Effector memory CD8-positive, alpha-beta T cell (primary cell): ENCODE data around the gene KDF1.
"Not testable (repeated sequence)": the region's sequence is repeated elsewhere in the genome, so short reads cannot be mapped to it uniquely, and the experiment has no call there.

Experiments
- ATAC-seq: fragments of 150-1000 bp; cut with Tn5 transposase; replicated peaks from 2 replicates; pipeline ENCODE4 v1.10.0; 2021; ENCODE audit warnings: mild to moderate bottlenecking, moderate library complexity
- DNase-seq, 3 experiments: peaks; one replicate each; pipeline ENCODE4 v3.0.0; 2021
- H3K27ac Mint-ChIP-seq, 2 donors: one replicate each; pipeline ENCODE4 v1.8.0; 2022; ENCODE audit warnings: mild to moderate bottlenecking in 2 of 2, mixed read lengths in 2 of 2, moderate library complexity in 2 of 2
- H3K27me3 Mint-ChIP-seq, 2 donors: one replicate each; pipeline ENCODE4 v1.8.0; 2022; ENCODE audit warnings: mixed read lengths in 2 of 2
- H3K36me3 Mint-ChIP-seq: one replicate; pipeline ENCODE4 v1.8.0; 2022; ENCODE audit warnings: mild to moderate bottlenecking, moderate library complexity, mixed read lengths; ENCODE audit not compliant: insufficient read depth
- H3K4me1 Mint-ChIP-seq, 2 donors: one replicate each; pipeline ENCODE4 v1.8.0; 2022; ENCODE audit warnings: low read depth in 2 of 2, mixed read lengths in 2 of 2
- H3K4me3 Mint-ChIP-seq, 2 donors: one replicate each; pipeline ENCODE4 v1.8.0; 2022; ENCODE audit warnings: mild to moderate bottlenecking in 2 of 2, mixed read lengths in 2 of 2, moderate library complexity in 2 of 2
- H3K9me3 Mint-ChIP-seq, 2 donors: one replicate each; pipeline ENCODE4 v1.8.0; 2022; ENCODE audit warnings: mixed read lengths in 2 of 2

KDF1 gene

DNA sequence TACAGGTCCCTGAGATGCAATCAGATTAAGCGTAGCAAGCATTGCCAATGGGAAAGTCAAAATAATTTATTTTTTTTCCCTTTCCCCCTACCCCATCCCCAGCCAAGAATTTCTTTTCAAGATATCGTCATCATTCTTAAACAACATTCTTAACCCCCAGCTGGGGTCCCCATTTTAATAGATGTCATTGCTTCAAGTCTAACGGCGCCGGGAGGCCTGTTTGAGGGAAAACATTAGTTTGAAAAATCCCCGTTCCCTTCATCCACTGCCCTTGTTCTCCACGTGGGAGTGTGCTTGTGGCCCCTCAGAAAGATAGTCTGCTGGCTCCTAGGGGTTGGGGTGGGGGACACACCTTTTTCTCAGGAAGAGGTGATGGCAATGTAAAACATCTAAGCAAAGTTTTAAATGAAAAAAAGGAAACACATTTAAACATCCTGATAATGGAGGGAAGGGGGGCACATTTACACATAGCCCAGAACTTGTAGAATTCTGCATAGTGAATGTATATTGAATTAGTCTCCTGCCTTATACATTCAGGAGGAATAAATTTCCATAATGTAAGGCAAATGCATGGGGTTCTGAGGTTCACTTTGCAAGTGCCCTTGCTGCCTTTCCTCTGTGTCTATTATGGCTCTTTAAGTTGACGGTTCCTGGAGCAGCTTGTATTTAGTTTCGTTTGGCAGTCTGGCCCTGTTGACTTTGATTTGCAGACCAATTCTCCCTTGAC lies 40.0 kb upstream of the KDF1 start:
- DNase-seq, result no peak
- Mint-ChIP-seq H3K27ac (no peak overlapping the region), H3K36me3 (no peaks in the 10 kb centered on the region), H3K4me1 (peaks cover 6 to 7% of the 10 kb centered on the region in 2 donors), H3K4me3 (no peak overlapping the region), H3K9me3 (no peaks in the 10 kb centered on the region), H3K27me3 (peaks cover 16 to 29% of the 10 kb centered on the region in 2 donors)
- no peak for ATAC-seq

DNA sequence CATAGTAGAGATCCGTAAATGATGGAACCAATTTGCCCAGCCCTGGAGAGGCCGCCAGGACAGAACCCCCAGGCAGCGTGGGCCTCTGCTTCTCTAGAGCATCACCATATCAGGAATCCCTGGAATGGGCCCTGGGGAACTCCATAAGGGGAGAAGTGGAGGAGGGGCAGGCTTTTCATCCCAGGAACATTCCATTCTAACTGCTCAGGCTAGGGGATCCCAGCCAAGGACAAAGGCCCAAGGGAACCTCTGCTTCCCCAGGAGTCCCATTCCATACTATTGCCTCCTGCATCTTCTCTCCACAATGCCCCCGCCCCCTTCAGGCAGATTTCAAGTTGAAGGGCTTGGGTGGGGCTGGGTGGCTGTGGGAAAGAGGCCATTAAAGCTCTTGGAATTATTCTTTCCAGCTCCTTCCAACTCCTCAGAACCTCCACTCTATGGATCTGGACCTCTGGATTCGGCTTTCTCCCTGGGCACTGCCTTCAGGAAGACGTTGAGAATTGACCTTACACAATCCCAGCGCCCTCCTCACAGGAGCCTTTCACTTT lies 39.2 kb upstream of the KDF1 start:
- no peak overlapping the region for H3K27ac Mint-ChIP-seq
- peaks cover 21 to 37% of the 10 kb centered on the region in 2 donors for H3K27me3 Mint-ChIP-seq
- no peaks in the 10 kb centered on the region for H3K9me3 Mint-ChIP-seq
- H3K4me1 Mint-ChIP-seq, result peaks cover 6 to 7% of the 10 kb centered on the region in 2 donors
- no peak overlapping the region for H3K4me3 Mint-ChIP-seq
- no peaks in the 10 kb centered on the region for H3K36me3 Mint-ChIP-seq
- ATAC-seq (no peak), DNase-seq (no peak)

DNA sequence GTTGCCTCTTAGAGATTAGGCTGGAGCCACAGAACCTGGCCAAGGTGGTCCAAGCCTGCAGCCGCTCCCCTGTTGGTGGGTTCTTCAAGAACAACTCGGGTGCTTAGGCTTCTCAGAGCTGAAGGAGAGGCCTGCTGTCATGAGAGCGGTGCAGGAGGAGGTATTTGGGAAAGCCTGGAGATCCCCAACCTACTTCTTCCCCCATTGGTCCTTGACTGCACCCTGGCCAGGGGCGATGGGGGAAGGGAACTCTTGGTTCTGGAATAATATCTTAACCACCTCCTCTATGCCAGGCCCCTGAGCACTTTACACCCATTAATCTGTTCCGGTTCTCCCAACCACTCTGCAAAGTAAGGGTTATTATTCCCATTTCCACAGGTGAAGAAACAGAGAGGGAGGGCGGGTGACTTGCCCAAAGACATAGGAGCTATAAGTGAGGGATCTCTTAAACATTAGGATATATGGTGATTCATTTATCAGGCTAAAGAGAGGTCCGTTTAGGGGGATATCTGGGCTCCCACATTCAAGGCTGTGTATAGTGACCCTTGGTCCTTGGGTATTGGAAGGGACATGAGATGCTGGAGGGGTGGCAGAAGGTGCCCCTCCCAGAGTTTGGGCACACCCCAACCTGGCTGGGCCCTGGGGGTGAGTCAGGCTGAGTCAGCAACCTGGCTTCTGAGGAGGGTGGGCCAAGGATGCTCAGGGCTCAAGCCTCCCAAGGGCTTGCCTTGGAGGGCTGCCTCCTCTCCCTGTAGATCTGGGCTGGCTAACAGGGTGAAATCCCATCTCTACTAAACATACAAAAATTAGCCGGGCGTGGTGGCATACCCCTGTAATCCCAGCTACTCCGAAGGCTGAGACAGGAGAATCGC lies 38.4 kb upstream of the KDF1 start:
- DNase-seq, result no peak
- H3K27me3 Mint-ChIP-seq, result peaks cover 21 to 38% of the 10 kb centered on the region in 2 donors
- no peaks in the 10 kb centered on the region for H3K9me3 Mint-ChIP-seq
- H3K27ac Mint-ChIP-seq, result no peak overlapping the region
- no peak for ATAC-seq
- no peaks in the 10 kb centered on the region for H3K36me3 Mint-ChIP-seq
- peaks cover 6 to 7% of the 10 kb centered on the region in 2 donors for H3K4me1 Mint-ChIP-seq
- H3K4me3 Mint-ChIP-seq, result no peak overlapping the region

GRCh38 chr1:26996665-26997064 lies 36.4 kb upstream of the KDF1 start:
- peaks cover 31 to 53% of the 10 kb centered on the region in 2 donors for H3K27me3 Mint-ChIP-seq

DNA sequence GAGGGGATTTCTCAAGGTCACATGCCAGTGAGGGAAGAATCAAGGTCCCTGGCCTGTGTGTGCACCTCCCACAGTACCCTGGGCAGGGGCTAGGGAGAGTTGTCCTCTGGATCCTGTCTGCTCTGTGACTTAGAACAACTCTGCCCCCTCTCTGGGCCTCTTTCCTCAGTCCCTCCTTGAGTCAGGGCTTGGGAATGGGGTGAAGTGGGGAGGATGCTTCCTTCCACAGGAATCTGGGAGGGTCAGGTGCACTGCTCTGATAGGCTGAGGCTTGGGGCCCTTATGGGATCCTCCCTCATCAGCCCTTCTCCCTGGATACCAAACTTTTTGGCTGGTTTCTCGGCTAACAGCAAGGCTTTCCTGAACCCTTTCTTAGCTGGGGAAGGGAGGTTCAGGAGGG lies 35.8 kb upstream of the KDF1 start:
- H3K27me3 Mint-ChIP-seq, result peaks cover 37 to 59% of the 10 kb centered on the region in 2 donors
- no peaks in the 10 kb centered on the region for H3K36me3 Mint-ChIP-seq
- no peak overlapping the region for H3K4me3 Mint-ChIP-seq
- no peak overlapping the region for H3K27ac Mint-ChIP-seq
- H3K9me3 Mint-ChIP-seq, result no peaks in the 10 kb centered on the region
- peaks cover 11 to 15% of the 10 kb centered on the region in 2 donors for H3K4me1 Mint-ChIP-seq
- no peak for DNase-seq
- no peak for ATAC-seq

More at GRCh38 chr1:26996665-26997064, 36.4 kb upstream of the KDF1 start:
- H3K9me3 Mint-ChIP-seq, result no peaks in the 10 kb centered on the region
- H3K27ac Mint-ChIP-seq, result no peak overlapping the region
- DNase-seq (no peak), ATAC-seq (no peak)
- H3K4me3 Mint-ChIP-seq, result no peak overlapping the region
- no peaks in the 10 kb centered on the region for H3K36me3 Mint-ChIP-seq
- H3K4me1 Mint-ChIP-seq, result peaks cover 11 to 14% of the 10 kb centered on the region in 2 donors

- no peaks in the 10 kb centered on the region for H3K36me3 Mint-ChIP-seq
- no peaks in the 10 kb centered on the region for H3K9me3 Mint-ChIP-seq
- peaks cover 11 to 15% of the 10 kb centered on the region in 2 donors for H3K4me1 Mint-ChIP-seq
- DNase-seq (no peak), ATAC-seq (no peak)
- no peak overlapping the region for H3K27ac Mint-ChIP-seq
- H3K4me3 Mint-ChIP-seq, result peak overlapping the region; percentile 62 to 65
- H3K27me3 Mint-ChIP-seq, result peaks cover 40 to 70% of the 10 kb centered on the region in 2 donors
Observed at GRCh38 chr1:26994787-26995517, 34.7 kb upstream of the KDF1 start.

DNA sequence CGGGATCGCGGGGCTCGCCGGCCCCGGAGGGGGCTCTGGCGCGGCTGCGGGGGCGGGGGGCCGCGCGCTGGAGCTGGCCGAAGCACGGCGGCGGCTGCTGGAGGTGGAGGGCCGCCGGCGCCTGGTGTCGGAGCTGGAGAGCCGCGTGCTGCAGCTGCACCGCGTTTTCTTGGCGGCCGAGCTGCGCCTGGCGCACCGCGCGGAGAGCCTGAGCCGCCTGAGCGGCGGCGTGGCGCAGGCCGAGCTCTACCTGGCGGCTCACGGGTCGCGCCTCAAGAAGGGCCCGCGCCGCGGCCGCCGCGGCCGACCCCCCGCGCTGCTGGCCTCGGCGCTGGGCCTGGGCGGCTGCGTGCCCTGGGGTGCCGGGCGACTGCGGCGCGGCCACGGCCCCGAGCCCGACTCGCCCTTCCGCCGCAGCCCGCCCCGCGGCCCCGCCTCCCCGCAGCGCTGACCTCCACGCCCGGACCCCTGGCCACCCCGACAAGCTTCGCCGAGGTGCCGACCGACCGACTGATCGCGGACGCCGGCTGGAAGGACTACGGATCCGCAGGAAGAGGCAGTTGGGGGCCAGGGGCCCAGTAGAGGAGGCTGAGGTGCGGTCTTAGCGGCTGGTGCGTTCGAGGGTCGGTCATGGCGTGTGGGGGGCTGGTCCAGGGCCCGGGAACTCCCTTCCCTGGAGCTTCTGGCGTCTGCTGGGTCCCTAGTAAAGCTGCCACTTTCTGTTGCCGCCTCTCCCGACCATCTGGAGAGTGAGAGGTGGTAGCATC lies 33.9 kb upstream of the KDF1 start:
- Mint-ChIP-seq H3K36me3 (no peaks in the 10 kb centered on the region), H3K27ac (no peak overlapping the region), H3K27me3 (peaks cover 47 to 78% of the 10 kb centered on the region in 2 donors), H3K4me1 (peaks cover 11 to 15% of the 10 kb centered on the region in 2 donors), H3K4me3 (peak overlapping the region; percentile 62 to 65), H3K9me3 (no peaks in the 10 kb centered on the region)
- ATAC-seq, result peak; percentile 43
- no peak for DNase-seq

- Mint-ChIP-seq H3K27me3 (peaks cover 47 to 79% of the 10 kb centered on the region in 2 donors), H3K4me1 (peaks cover 11 to 15% of the 10 kb centered on the region in 2 donors), H3K36me3 (no peaks in the 10 kb centered on the region), H3K27ac (peak within 1 kb of the TSS in 1 of 2 donors; percentile 20), H3K4me3 (peak within 1 kb of the TSS; percentile 79 to 80), H3K9me3 (no peaks in the 10 kb centered on the region)
- DNase-seq (peak; percentile 44 to 52 (median 51)), ATAC-seq (peak; percentile 68)
Observed at GRCh38 chr1:26993237-26994019, 33.2 kb upstream of the KDF1 start, which contains the start of gene TRNP1. Gene TRNP1, plus strand, starts transcription at chr1:26993692. Its CDS starts 95 bp downstream, at chr1:26993787.

DNA sequence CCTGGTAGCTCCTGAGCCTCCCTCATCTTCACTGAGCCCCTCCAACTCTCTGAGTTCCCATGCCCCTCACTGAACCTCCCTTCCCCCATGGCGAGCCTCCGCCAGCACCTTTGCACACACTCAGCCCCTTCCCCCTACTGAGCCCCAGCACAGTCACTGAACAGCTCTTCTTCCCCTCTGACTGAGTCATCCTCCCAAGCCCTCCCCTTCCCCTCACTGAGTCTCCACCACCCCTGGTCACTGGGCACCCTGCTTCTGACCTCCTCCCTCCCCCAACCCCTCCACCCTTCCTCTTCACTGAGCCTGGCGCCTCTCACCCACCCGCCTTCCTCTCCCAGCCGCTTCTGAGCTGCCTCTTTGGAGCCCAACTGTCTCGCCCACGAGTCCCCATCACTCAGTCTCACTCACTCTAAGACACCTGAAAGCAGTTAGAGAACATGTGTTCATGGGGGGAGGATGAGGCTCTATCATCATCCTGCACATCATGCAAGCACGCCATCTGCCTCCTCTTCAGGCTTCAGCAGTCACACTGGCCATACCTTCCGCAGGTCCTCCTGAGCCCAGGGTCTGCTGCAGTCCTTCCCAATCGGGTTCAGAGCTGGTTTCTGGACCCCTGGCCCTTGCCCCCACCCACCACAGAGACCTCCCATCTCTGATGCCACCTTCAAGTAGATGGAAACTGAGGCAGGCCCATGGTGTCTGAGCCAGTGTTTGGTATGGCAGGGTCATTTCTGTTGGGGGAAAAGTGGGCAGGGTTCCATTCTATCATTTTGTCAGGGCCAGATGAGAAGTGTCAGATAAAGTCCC lies 31.2 kb upstream of the KDF1 start:
- peak overlapping the region in 1 of 2 donors; percentile 20 for H3K4me3 Mint-ChIP-seq
- H3K4me1 Mint-ChIP-seq, result peaks cover 5 to 7% of the 10 kb centered on the region in 2 donors
- peak overlapping the region in 1 of 2 donors; percentile 55 for H3K27ac Mint-ChIP-seq
- peaks cover 53 to 70% of the 10 kb centered on the region in 2 donors for H3K27me3 Mint-ChIP-seq
- no peaks in the 10 kb centered on the region for H3K9me3 Mint-ChIP-seq
- ATAC-seq, result no peak
- DNase-seq, result no peak
- H3K36me3 Mint-ChIP-seq, result no peaks in the 10 kb centered on the region

DNA sequence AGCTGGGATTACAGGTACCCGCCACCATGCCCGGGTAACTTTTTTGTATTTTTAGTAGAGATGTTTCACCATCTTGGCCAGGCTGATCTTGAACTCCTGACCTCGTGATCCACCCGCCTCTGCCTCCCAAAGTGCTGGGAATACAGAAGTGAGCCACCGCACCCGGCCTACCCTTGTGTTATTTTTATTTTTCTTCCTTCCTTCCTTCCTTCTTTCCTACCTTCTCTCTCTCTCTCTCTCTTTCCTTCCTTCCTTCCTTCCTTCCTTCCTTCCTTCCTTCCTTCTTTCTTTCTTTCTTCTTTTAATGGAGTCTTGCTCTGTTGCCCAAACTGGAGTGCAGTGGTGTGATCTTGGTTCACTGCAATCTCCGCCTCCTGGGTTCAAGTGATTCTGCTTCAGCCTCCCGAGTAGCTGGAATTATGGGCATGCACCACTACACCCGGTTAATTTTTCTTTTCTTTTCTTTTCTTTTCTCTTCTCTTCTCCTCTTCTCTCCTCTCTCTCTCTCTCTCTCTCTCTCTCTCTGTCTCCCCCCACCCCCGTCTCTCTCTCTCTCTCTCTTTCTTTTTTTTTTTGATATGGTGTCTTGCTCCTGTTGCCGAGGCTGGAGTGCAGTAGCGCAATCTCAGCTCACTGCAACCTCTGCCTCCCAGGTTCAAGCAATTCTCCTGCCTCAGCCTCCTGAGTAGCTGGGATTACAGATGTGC lies 29.3 kb upstream of the KDF1 start:
- H3K36me3 Mint-ChIP-seq, H3K4me1 Mint-ChIP-seq, H3K4me3 Mint-ChIP-seq, ATAC-seq, H3K9me3 Mint-ChIP-seq, H3K27ac Mint-ChIP-seq, DNase-seq: not testable (repeated sequence)
- peaks cover 43 to 64% of the 10 kb centered on the region in 2 donors for H3K27me3 Mint-ChIP-seq

DNA sequence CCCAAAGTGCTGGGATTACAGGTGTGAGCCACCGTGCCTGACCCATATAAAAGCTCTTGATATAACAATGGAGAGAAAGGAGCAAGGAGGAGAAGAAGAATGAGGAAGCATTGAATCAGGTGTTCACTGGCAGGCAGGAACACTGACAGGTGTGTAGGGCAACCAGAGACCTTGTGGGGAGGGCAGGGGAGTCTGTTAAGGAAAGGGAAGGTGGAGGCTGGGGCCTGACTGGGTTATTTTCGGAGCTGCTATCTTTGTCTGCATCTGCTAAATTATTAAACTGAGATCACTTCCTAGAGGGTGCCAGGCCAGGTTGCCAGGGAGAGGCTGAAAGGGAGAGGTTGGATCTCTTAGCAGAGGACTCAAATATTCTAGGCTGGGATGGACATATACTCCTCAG lies 26.4 kb upstream of the KDF1 start:
- Mint-ChIP-seq H3K4me3 (no peak overlapping the region), H3K36me3 (peaks cover 4% of the 10 kb centered on the region), H3K27me3 (peaks cover 41 to 68% of the 10 kb centered on the region in 2 donors), H3K27ac (no peak overlapping the region), H3K9me3 (no peaks in the 10 kb centered on the region), H3K4me1 (peaks cover 0 to under 1% of the 10 kb centered on the region in 2 donors)
- ATAC-seq (no peak), DNase-seq (no peak)
